GM18868 (cell line): Measurements from ENCODE around the gene ZNF384.
"Not testable (repeated sequence)": the region's sequence is repeated elsewhere in the genome, so short reads cannot be mapped to it uniquely, and the experiment has no call there.

Source experiments
- ATAC-seq: cut with Tn5 transposase; IDR thresholded peaks from one replicate; pipeline ENCODE4 v1.9.1; 2021; ENCODE audit warnings: mild to moderate bottlenecking, moderate library complexity; ENCODE audit not compliant: unreplicated experiment

ZNF384 gene

GRCh38 chr12:6688999-6689882 lies at the start of gene ZNF384:
Gene ZNF384, minus strand, starts transcription at chr12:6689375. Its CDS starts 9,855 bp downstream, at chr12:6679520.
- ATAC-seq = peak; percentile 78

- no peak for ATAC-seq
Measured at GRCh38 chr12:6736754-6737153, 47.6 kb upstream of the ZNF384 start.

GRCh38 chr12:6735448-6736191 lies 46.4 kb upstream of the ZNF384 start:
- ATAC-seq = no peak

- ATAC-seq = no peak
Measured at GRCh38 chr12:6734506-6735387, 45.6 kb upstream of the ZNF384 start.

GRCh38 chr12:6730169-6730568 lies 41.0 kb upstream of the ZNF384 start:
- ATAC-seq = no peak

- no peak for ATAC-seq
Measured at GRCh38 chr12:6729186-6729585, 40.0 kb upstream of the ZNF384 start.

GRCh38 chr12:6725350-6725749 lies 36.2 kb upstream of the ZNF384 start:
- no peak for ATAC-seq

GRCh38 chr12:6724409-6724797 lies 35.2 kb upstream of the ZNF384 start:
- peak; percentile 24 for ATAC-seq

GRCh38 chr12:6723607-6724408 lies 34.6 kb upstream of the ZNF384 start, which contains the start of gene COPS7A:
Gene COPS7A, plus strand, starts transcription at chr12:6724046. Its CDS starts 611 bp downstream, at chr12:6724657.
- ATAC-seq = peak; percentile 90

- ATAC-seq = no peak
Measured at GRCh38 chr12:6722863-6723262, 33.7 kb upstream of the ZNF384 start.

GRCh38 chr12:6716874-6717437 lies 27.8 kb upstream of the ZNF384 start:
- no peak for ATAC-seq

- ATAC-seq = not testable (repeated sequence)
Measured at GRCh38 chr12:6716031-6716873, 27.1 kb upstream of the ZNF384 start.

GRCh38 chr12:6708960-6709394 lies 19.8 kb upstream of the ZNF384 start:
- ATAC-seq = no peak

- ATAC-seq = not testable (repeated sequence)
Measured at GRCh38 chr12:6708351-6708750, 19.2 kb upstream of the ZNF384 start.

GRCh38 chr12:6703631-6704030 lies 14.5 kb upstream of the ZNF384 start:
- ATAC-seq = no peak

- no peak for ATAC-seq
Measured at GRCh38 chr12:6701078-6701768, 12.0 kb upstream of the ZNF384 start.

- no peak for ATAC-seq
Measured at GRCh38 chr12:6700646-6701051, 11.5 kb upstream of the ZNF384 start, which contains the start of gene PIANP. Gene PIANP, minus strand, starts transcription at chr12:6700815. Its CDS starts 2,754 bp downstream, at chr12:6698061.
